H9 (cell line): ENCODE results near the gene FGF12. TPM values are rescaled to one million over a fixed set of nuclear protein-coding genes. Genes with fewer than 3 reads are reported as not detected.

Source experiments
- DNase-seq: peaks from one replicate; pipeline ENCODE4 v3.0.0-alpha.2; 2017
- H2AFZ ChIP-seq: one replicate; pipeline ENCODE4 v1.6.1; 2013; ENCODE audit warnings: mild to moderate bottlenecking, low read length, control low read depth, moderate library complexity
- H2AK5ac ChIP-seq: 2 replicates; pipeline ENCODE4 v1.6.1; 2013; ENCODE audit warnings: low read length, control low read depth, mixed read lengths; ENCODE audit not compliant: insufficient read length
- H2BK120ac ChIP-seq: one replicate; pipeline ENCODE4 v1.6.1; 2013; ENCODE audit warnings: low read depth, mild to moderate bottlenecking, low read length, control low read depth, inconsistent platforms; ENCODE audit not compliant: poor library complexity, severe bottlenecking
- H2BK12ac ChIP-seq: 2 replicates; pipeline ENCODE4 v1.6.1; 2013; ENCODE audit warnings: low read length, control low read depth, mixed read lengths, low read depth; ENCODE audit not compliant: insufficient read length
- H2BK15ac ChIP-seq: 2 replicates; pipeline ENCODE4 v1.6.1; 2013; ENCODE audit warnings: low read depth, low read length, control low read depth
- H2BK20ac ChIP-seq: one replicate; pipeline ENCODE4 v1.6.1; 2013; ENCODE audit warnings: low read depth, mild to moderate bottlenecking, low read length, control low read depth, inconsistent platforms; ENCODE audit not compliant: poor library complexity, severe bottlenecking
- H2BK5ac ChIP-seq: 2 replicates; pipeline ENCODE4 v1.6.1; 2013; ENCODE audit warnings: low read length, control low read depth, mixed read lengths; ENCODE audit not compliant: insufficient read length
- H3K14ac ChIP-seq: 2 replicates; pipeline ENCODE4 v1.6.1; 2013; ENCODE audit warnings: low read length, control low read depth; ENCODE audit not compliant: insufficient read depth
- H3K18ac ChIP-seq: 2 replicates; pipeline ENCODE4 v1.6.1; 2013; ENCODE audit warnings: low read depth, mild to moderate bottlenecking, mixed read lengths, low read length, control low read depth; ENCODE audit not compliant: insufficient read length
- H3K23ac ChIP-seq: 2 replicates; pipeline ENCODE4 v1.6.1; 2013; ENCODE audit warnings: low read length, control low read depth, mixed read lengths, low read depth; ENCODE audit not compliant: insufficient read length
- H3K23me2 ChIP-seq: 2 replicates; pipeline ENCODE4 v1.6.1; 2013; ENCODE audit warnings: low read depth, mild to moderate bottlenecking, mixed read lengths, low read length, control low read depth; ENCODE audit not compliant: insufficient read length, poor library complexity, severe bottlenecking
- H3K27ac ChIP-seq: 2 replicates; pipeline ENCODE4 v1.5.1; 2013; ENCODE audit warnings: low read length, control low read depth, mixed read lengths, low read depth; ENCODE audit not compliant: insufficient read length
- H3K27me3 ChIP-seq: 2 replicates; pipeline ENCODE4 v1.6.1; 2013; ENCODE audit warnings: low read length, control low read depth, inconsistent platforms; ENCODE audit not compliant: insufficient read depth
- H3K4ac ChIP-seq: 2 replicates; pipeline ENCODE4 v1.6.1; 2013; ENCODE audit warnings: low read depth, mild to moderate bottlenecking, control low read depth, inconsistent platforms, low read length, moderate library complexity
- H3K4me1 ChIP-seq: 2 replicates; pipeline ENCODE4 v1.6.1; 2013; ENCODE audit warnings: low read length, control low read depth, inconsistent platforms; ENCODE audit not compliant: insufficient read depth
- H3K4me2 ChIP-seq: 2 replicates; pipeline ENCODE4 v1.6.1; 2013; ENCODE audit warnings: low read length, control low read depth, mixed read lengths; ENCODE audit not compliant: insufficient read length, insufficient read depth
- H3K56ac ChIP-seq: 2 replicates; pipeline ENCODE4 v1.6.1; 2013; ENCODE audit warnings: low read depth, mild to moderate bottlenecking, mixed read lengths, low read length, control low read depth; ENCODE audit not compliant: insufficient read length
- H3K79me1 ChIP-seq: 2 replicates; pipeline ENCODE4 v1.6.1; 2013; ENCODE audit warnings: low read depth, mild to moderate bottlenecking, moderate library complexity, low read length, control low read depth, inconsistent platforms; ENCODE audit not compliant: insufficient read depth, poor library complexity, severe bottlenecking
- H3K79me2 ChIP-seq: 2 replicates; pipeline ENCODE4 v1.6.1; 2013; ENCODE audit warnings: low read length, control low read depth, inconsistent platforms; ENCODE audit not compliant: insufficient read depth
- H3K9ac ChIP-seq: 2 replicates; pipeline ENCODE4 v1.6.1; 2013; ENCODE audit warnings: low read length, control low read depth, mixed read lengths; ENCODE audit not compliant: insufficient read length; ENCODE audit errors: extremely low read depth
- H3K9me3 ChIP-seq: one replicate; pipeline ENCODE4 v1.6.1; 2013; ENCODE audit warnings: low read depth, low read length, inconsistent platforms; ENCODE audit not compliant: control insufficient read depth
- H3T11ph ChIP-seq: one replicate; pipeline ENCODE4 v1.6.1; 2013; ENCODE audit warnings: mild to moderate bottlenecking, low read length, control low read depth, inconsistent platforms
- H4K20me1 ChIP-seq: one replicate; pipeline ENCODE4 v1.6.1; 2013; ENCODE audit not compliant: control insufficient read depth, insufficient read length, insufficient read depth
- H4K5ac ChIP-seq: 2 replicates; pipeline ENCODE4 v1.6.1; 2013; ENCODE audit warnings: low read depth, mild to moderate bottlenecking, mixed read lengths, low read length, control low read depth; ENCODE audit not compliant: insufficient read length
- H4K8ac ChIP-seq: replicated peaks from 2 replicates; pipeline ENCODE4 v1.6.1; 2013; ENCODE audit warnings: low read length, control low read depth, mixed read lengths, low read depth; ENCODE audit not compliant: insufficient read length
- H4K91ac ChIP-seq: 2 replicates; pipeline ENCODE4 v1.6.1; 2013; ENCODE audit warnings: low read depth, mild to moderate bottlenecking, moderate library complexity, mixed read lengths, low read length, control low read depth; ENCODE audit not compliant: insufficient read length
- H3K27ac Mint-ChIP-seq, 3 experiments: 2 replicates in 2 of 3; 3 replicates in 1 of 3; pipeline ENCODE4 v1.8.0; 2020 to 2021; ENCODE audit warnings: mixed read lengths in 3 of 3, mild to moderate bottlenecking in 1 of 3, moderate library complexity in 1 of 3
- H3K27me3 Mint-ChIP-seq: 2 replicates; pipeline ENCODE4 v1.8.0; 2021; ENCODE audit warnings: low read depth, mild to moderate bottlenecking, moderate library complexity, mixed read lengths
- H3K36me3 Mint-ChIP-seq, 3 experiments: 2 replicates in 2 of 3; 3 replicates in 1 of 3; pipeline ENCODE4 v1.8.0; 2020 to 2021; ENCODE audit warnings: low read depth in 3 of 3, mixed read lengths in 3 of 3; ENCODE audit not compliant: insufficient read depth in 1 of 3
- H3K4me1 Mint-ChIP-seq, 2 experiments: 2 replicates each; pipeline ENCODE4 v1.8.0; 2020; ENCODE audit warnings: mixed read lengths in 2 of 2
- H3K4me3 Mint-ChIP-seq, 2 experiments: 2 replicates in 1 of 2; 3 replicates in 1 of 2; pipeline ENCODE4 v1.8.0; 2020 to 2021; ENCODE audit warnings: mild to moderate bottlenecking in 2 of 2, mixed read lengths in 2 of 2, moderate library complexity in 1 of 2
- H3K9me3 Mint-ChIP-seq, 2 experiments: 2 replicates in 1 of 2; 3 replicates in 1 of 2; pipeline ENCODE4 v1.8.0; 2020; ENCODE audit warnings: mild to moderate bottlenecking in 2 of 2, mixed read lengths in 2 of 2, moderate library complexity in 1 of 2
- CTCF ChIP-seq: fragments of 200-600 bp; sonication (generic); conservative IDR thresholded peaks from 3 replicates; pipeline ENCODE4 v1.8.0; 2021; ENCODE audit warnings: antibody characterized with exemption, mild to moderate bottlenecking
- WGBS: extraction: QIAGEN DNeasy Blood & Tissue Kit; methylation state at CpG from one replicate; pipeline ENCODE4 v1.1.7; 2013; ENCODE audit warnings: missing lambda C conversion rate, low lambda C conversion rate, mixed read lengths; ENCODE audit not compliant: insufficient read length; ENCODE audit errors: extremely low coverage; 5-methylcytosine and 5-hydroxymethylcytosine counted together
- total RNA-seq: library from RNA; stranded (reverse); gene quantifications from 2 replicates; pipeline ENCODE4 v1.2.1, GENCODE V29; 2021

FGF12 gene
- total RNA-seq, 1 experiment from 2014 or later, result 5.6 TPM

GRCh38 chr3:192422321-192422996 is 304.9 kb downstream of the FGF12 start:
- Histone ChIP-seq H3K14ac (no peak overlapping the region), H2BK120ac (no peak overlapping the region), H3K18ac (no peak overlapping the region), H2BK15ac (no peak overlapping the region), H3K9me3 (no peaks in the 10 kb centered on the region), H4K91ac (no peak overlapping the region), H3K27me3 (no peaks in the 10 kb centered on the region), H4K8ac (no peak overlapping the region), H2BK5ac (no peak overlapping the region), H3K4ac (no peak overlapping the region), H3K4me2 (no peak overlapping the region), H2BK20ac (no peak overlapping the region), H3T11ph (no peak overlapping the region), H4K5ac (no peak overlapping the region), H3K56ac (no peak overlapping the region), H3K23ac (no peak overlapping the region), H3K23me2 (no peaks in the 10 kb centered on the region), H2AK5ac (no peak overlapping the region), H3K27ac (no peak overlapping the region), H2BK12ac (no peak overlapping the region), H3K79me2 (no peaks in the 10 kb centered on the region), H3K4me1 (peaks cover 3% of the 10 kb centered on the region), H3K9ac (no peak overlapping the region), H2AFZ (no peak overlapping the region), H4K20me1 (no peaks in the 10 kb centered on the region), H3K79me1 (no peaks in the 10 kb centered on the region)
- Mint-ChIP-seq H3K27me3 (no peaks in the 10 kb centered on the region), H3K4me1 (peaks cover 7 to 13% of the 10 kb centered on the region in 2 experiments), H3K36me3 (no peaks in the 10 kb centered on the region; a peak in 2 of 7 replicates), H3K27ac (no peak overlapping the region), H3K9me3 (no peaks in the 10 kb centered on the region), H3K4me3 (no peak overlapping the region)
- DNase-seq, result no peak
- no CpG with 5 or more reads among the region's 2 CpGs for WGBS
- TF ChIP-seq CTCF, result no peak
